A673 (cell line): ENCODE measurements around the gene ULBP1. TPM values are rescaled to one million over a fixed set of nuclear protein-coding genes. Genes with fewer than 3 reads are reported as not detected.
"Not testable (repeated sequence)": the region's sequence is repeated elsewhere in the genome, so short reads cannot be mapped to it uniquely, and the experiment has no call there.

Experiments used
- BruUV-seq: library from RNA; stranded (reverse); fragments of 400-500 nt; replicated peaks from 2 replicates; lab custom pipeline; 2021; lab: Mats Ljungman, UMichigan
- CTCF ChIA-PET: fragments of 300-600 bp; sonication (Branson Sonifier 250); formaldehyde crosslinking; loops from one replicate; lab custom pipeline; 2022; ENCODE audit warnings: antibody characterized with exemption; lab: Charles Lee
- POLR2A ChIA-PET: fragments of 300-600 bp; sonication (Branson Sonifier 250); formaldehyde crosslinking; loops from one replicate; lab custom pipeline; 2022; ENCODE audit warnings: antibody characterized with exemption; ENCODE audit not compliant: low non-redundant PET; lab: Charles Lee
- DNase-seq: peaks from one replicate; pipeline ENCODE4 v3.0.0-alpha.2; 2015; ENCODE audit warnings: low spot score
- H3K27ac ChIP-seq: fragments of 200-600 bp; sonication (generic); 2 replicates; pipeline ENCODE4 v1.5.1; 2016; ENCODE audit warnings: mixed run types, low read depth, mild to moderate bottlenecking, mixed read lengths, antibody characterized with exemption, low read length; ENCODE audit not compliant: poor library complexity, severe bottlenecking
- H3K27me3 ChIP-seq: fragments of 200-600 bp; sonication (generic); replicated peaks from 2 replicates; pipeline ENCODE4 v1.6.1; 2017; ENCODE audit warnings: mixed run types, low read depth, mild to moderate bottlenecking, mixed read lengths, antibody characterized with exemption, low read length; ENCODE audit not compliant: insufficient read depth, poor library complexity
- H3K36me3 ChIP-seq: fragments of 200-600 bp; sonication (generic); 2 replicates; pipeline ENCODE4 v1.6.1; 2016; ENCODE audit warnings: mixed run types, mild to moderate bottlenecking, mixed read lengths, antibody characterized with exemption, low read length; ENCODE audit not compliant: insufficient read depth, poor library complexity, severe bottlenecking
- H3K4me1 ChIP-seq: fragments of 200-600 bp; sonication (generic); 2 replicates; pipeline ENCODE4 v1.6.1; 2017; ENCODE audit warnings: mixed run types, mild to moderate bottlenecking, mixed read lengths, antibody characterized with exemption, low read length; ENCODE audit not compliant: insufficient read depth, poor library complexity, severe bottlenecking
- H3K4me3 ChIP-seq: fragments of 200-600 bp; sonication (generic); 2 replicates; pipeline ENCODE4 v1.5.1; 2016; ENCODE audit warnings: low read depth, mixed run types, mild to moderate bottlenecking, mixed read lengths, low read length; ENCODE audit not compliant: poor library complexity, severe bottlenecking
- H3K9me3 ChIP-seq: fragments of 200-600 bp; sonication (generic); 2 replicates; pipeline ENCODE4 v1.6.1; 2016; ENCODE audit warnings: mixed run types, low read depth, mild to moderate bottlenecking, mixed read lengths, antibody characterized with exemption, low read length; ENCODE audit not compliant: poor library complexity, severe bottlenecking
- EZH2 ChIP-seq: fragments of 200-600 bp; sonication (generic); IDR thresholded peaks from 2 replicates; pipeline ENCODE4 v1.6.1; 2017; ENCODE audit warnings: borderline replicate concordance, low read depth, mild to moderate bottlenecking, mixed read lengths, antibody characterized with exemption, low read length; ENCODE audit not compliant: poor library complexity, severe bottlenecking
- intact Hi-C: fragments of 100-400 bp; cut with micrococcal nuclease; formaldehyde crosslinking; loops from one replicate; pipeline ENCODE4 v1.10.0; 2022; ENCODE audit not compliant: unreplicated experiment
- total RNA-seq: library from RNA; stranded (reverse); gene quantifications from 2 replicates; pipeline ENCODE4 v1.2.3, GENCODE V29; 2021
- TF ChIP-seq, protein P1 (sequence below): fragments of 300-800, 200-600 bp; sonication (generic); conservative IDR thresholded peaks from 2 replicates; pipeline ENCODE4 v1.5.1; 2017; ENCODE audit warnings: low read depth, mild to moderate bottlenecking, antibody characterized with exemption, low read length, moderate library complexity, mixed read lengths

Gene ULBP1
- total RNA-seq, 1 experiment from 2014 or later: 5.2 TPM

DNA sequence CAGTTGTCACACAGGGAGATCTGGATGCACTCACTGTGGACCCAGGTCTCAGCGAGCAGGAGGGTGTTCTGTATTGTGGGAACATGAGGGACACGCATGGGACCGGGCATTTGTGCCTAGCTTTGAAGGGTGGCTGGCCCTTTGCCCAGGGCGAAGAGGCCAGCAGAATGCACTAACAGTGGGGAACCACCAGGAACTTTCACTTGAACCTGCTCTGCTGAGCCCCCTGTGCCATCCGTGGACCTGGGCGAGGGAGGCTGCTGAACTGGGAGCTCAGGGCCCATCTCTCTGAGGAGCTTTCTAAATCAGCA, 23.1 kb upstream of the ULBP1 start:
- ChIA-PET POLR2A (no interaction called here), CTCF (no interaction called here)
- BruUV-seq: no TSS peak
- no peak overlapping the region for H3K4me3 ChIP-seq
- no peak overlapping the region for H3K27ac ChIP-seq
- no peak for TF ChIP-seq EZH2
- TF ChIP-seq, protein P1, sequence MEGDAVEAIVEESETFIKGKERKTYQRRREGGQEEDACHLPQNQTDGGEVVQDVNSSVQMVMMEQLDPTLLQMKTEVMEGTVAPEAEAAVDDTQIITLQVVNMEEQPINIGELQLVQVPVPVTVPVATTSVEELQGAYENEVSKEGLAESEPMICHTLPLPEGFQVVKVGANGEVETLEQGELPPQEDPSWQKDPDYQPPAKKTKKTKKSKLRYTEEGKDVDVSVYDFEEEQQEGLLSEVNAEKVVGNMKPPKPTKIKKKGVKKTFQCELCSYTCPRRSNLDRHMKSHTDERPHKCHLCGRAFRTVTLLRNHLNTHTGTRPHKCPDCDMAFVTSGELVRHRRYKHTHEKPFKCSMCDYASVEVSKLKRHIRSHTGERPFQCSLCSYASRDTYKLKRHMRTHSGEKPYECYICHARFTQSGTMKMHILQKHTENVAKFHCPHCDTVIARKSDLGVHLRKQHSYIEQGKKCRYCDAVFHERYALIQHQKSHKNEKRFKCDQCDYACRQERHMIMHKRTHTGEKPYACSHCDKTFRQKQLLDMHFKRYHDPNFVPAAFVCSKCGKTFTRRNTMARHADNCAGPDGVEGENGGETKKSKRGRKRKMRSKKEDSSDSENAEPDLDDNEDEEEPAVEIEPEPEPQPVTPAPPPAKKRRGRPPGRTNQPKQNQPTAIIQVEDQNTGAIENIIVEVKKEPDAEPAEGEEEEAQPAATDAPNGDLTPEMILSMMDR: no peak
- DNase-seq: no peak
- no peaks in the 10 kb centered on the region for H3K4me1 ChIP-seq
- intact Hi-C loops: no loop called here
- peaks cover 23% of the 10 kb centered on the region for H3K27me3 ChIP-seq
- no peaks in the 10 kb centered on the region for H3K9me3 ChIP-seq
- H3K36me3 ChIP-seq: no peaks in the 10 kb centered on the region

DNA sequence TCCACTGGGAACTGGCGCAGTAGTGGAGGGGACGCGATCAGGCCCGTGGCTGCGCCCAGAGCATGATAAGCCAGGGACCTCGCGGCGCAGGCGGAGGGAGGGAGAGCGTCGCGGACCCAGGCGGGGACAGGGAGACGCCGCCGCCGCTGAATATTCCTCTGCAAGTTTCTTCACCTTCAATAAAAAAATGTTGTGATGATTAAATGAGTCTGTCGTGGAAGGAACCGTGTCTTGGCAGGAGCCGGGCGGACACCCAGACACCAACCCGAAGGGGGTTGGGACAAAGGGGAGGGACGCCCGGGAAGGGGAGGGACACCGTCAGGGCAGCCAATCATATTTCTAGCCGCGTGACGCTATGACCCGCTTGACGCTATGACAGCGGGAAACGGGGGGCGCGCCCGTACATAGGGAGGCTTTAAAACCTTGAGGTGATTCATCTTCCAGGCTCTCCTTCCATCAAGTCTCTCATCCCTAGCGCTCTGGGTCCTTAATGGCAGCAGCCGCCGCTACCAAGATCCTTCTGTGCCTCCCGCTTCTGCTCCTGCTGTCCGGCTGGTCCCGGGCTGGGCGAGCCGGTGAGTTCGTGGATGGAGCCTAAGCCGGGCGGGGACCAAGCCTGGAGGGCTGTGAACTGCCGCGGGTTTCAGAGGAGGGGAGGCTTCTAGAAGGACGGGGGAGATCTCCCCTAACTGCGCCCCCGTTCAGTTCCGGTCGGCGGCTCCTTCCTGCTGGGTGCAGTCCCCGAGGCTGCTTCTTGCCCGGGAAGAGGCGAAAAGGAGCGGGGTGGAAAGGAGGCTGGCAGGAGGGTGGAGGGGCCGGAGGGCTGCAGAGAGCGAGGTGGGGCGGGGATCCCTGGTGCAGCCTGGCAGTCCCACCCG, 21.9 kb upstream of the ULBP1 start, which contains the start of gene ULBP2:
ULBP2 (plus strand) TSS at position 432 of the 878 bp plus-strand sequence; CDS start at position 491, 59 bp downstream.
- H3K27ac ChIP-seq: peak within 1 kb of the TSS; percentile 50
- H3K4me3 ChIP-seq: peak within 1 kb of the TSS; percentile 70
- H3K9me3 ChIP-seq: no peaks in the 10 kb centered on the region
- TF ChIP-seq, protein P1: no peak
- no peak for TF ChIP-seq EZH2
- POLR2A ChIA-PET: no interaction called here
- no TSS peak for BruUV-seq
- CTCF ChIA-PET: no interaction called here
- H3K4me1 ChIP-seq: no peaks in the 10 kb centered on the region
- peaks cover 23% of the 10 kb centered on the region for H3K27me3 ChIP-seq
- intact Hi-C loops: no loop called here
- H3K36me3 ChIP-seq: no peaks in the 10 kb centered on the region
- peak; percentile 94 for DNase-seq

DNA sequence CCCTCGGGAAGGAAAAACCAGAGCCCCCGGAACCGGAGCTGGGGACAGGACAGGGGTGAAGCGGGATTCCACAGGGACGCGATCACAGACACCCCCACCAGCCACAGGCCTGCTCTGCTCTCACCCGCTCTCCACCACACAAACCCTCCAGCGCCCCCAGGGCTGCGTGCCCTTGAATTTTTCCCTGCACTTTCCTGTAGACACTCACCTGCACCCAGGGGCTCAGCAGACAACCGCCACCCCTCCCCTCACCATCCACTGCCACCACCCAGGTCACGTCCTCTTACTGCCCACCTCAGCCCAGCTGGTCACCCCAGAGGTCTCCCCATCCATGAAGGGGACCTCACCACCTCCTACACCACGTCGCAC, 21.3 kb upstream of the ULBP1 start:
- TF ChIP-seq EZH2: no peak
- TF ChIP-seq, protein P1: no peak
- Histone ChIP-seq H3K36me3 (no peaks in the 10 kb centered on the region), H3K4me3 (peak overlapping the region; percentile 70), H3K27me3 (peaks cover 19% of the 10 kb centered on the region), H3K4me1 (no peaks in the 10 kb centered on the region), H3K9me3 (no peaks in the 10 kb centered on the region), H3K27ac (peak overlapping the region; percentile 50)
- no TSS peak for BruUV-seq
- DNase-seq: no peak
- ChIA-PET POLR2A (no interaction called here), CTCF (no interaction called here)
- intact Hi-C loops: no loop called here

DNA sequence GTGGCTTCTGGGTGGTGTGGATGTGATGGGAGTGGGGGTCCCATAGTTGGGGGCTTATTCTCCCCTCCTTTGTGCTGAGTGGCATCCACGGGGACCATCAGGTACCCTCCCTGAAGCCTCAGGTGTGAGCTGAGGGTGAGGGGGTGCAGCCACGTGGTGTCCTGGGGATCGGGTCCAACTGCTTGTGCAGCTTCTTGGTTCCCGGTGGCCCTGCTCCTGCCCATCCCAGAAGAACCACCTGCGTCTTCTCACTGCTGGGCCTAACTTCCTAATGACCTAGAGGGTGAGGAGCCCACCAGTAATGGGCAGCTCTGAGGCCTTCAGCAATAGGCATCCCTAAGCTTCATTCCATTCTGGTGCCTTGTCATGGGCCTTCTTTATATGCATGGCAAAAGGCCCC, 20.4 kb upstream of the ULBP1 start:
- POLR2A ChIA-PET: not testable (repeated sequence)

DNA sequence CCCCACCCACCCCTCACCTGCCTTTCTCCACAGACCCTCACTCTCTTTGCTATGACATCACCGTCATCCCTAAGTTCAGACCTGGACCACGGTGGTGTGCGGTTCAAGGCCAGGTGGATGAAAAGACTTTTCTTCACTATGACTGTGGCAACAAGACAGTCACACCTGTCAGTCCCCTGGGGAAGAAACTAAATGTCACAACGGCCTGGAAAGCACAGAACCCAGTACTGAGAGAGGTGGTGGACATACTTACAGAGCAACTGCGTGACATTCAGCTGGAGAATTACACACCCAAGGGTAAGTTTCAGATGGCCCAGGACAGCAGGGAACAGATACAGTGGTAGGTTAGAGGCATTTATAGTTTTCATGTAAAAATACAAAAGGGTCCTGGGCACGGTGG, 18.5 kb upstream of the ULBP1 start:
- H3K36me3 ChIP-seq, H3K27me3 ChIP-seq, CTCF ChIA-PET, H3K9me3 ChIP-seq, H3K27ac ChIP-seq, intact Hi-C loops, DNase-seq, H3K4me1 ChIP-seq, BruUV-seq, H3K4me3 ChIP-seq, POLR2A ChIA-PET: not testable (repeated sequence)

More for the DNA sequence above, 20.4 kb upstream of the ULBP1 start:
- BruUV-seq, CTCF ChIA-PET, DNase-seq, H3K36me3 ChIP-seq, H3K4me1 ChIP-seq, H3K9me3 ChIP-seq, H3K27ac ChIP-seq, intact Hi-C loops, H3K4me3 ChIP-seq: not testable (repeated sequence)
- peaks cover 17% of the 10 kb centered on the region for H3K27me3 ChIP-seq
